HS-27A (cell line): ENCODE data around the gene VAMP1.
"Not testable (repeated sequence)": the region's sequence is repeated elsewhere in the genome, so short reads cannot be mapped to it uniquely, and the experiment has no call there.

Experiments used
- DNase-seq: peaks from one replicate; pipeline ENCODE4 v3.0.0-alpha.2; 2012; ENCODE audit warnings: low read depth, missing footprints

Gene VAMP1, protein sequence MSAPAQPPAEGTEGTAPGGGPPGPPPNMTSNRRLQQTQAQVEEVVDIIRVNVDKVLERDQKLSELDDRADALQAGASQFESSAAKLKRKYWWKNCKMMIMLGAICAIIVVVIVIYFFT

DNA sequence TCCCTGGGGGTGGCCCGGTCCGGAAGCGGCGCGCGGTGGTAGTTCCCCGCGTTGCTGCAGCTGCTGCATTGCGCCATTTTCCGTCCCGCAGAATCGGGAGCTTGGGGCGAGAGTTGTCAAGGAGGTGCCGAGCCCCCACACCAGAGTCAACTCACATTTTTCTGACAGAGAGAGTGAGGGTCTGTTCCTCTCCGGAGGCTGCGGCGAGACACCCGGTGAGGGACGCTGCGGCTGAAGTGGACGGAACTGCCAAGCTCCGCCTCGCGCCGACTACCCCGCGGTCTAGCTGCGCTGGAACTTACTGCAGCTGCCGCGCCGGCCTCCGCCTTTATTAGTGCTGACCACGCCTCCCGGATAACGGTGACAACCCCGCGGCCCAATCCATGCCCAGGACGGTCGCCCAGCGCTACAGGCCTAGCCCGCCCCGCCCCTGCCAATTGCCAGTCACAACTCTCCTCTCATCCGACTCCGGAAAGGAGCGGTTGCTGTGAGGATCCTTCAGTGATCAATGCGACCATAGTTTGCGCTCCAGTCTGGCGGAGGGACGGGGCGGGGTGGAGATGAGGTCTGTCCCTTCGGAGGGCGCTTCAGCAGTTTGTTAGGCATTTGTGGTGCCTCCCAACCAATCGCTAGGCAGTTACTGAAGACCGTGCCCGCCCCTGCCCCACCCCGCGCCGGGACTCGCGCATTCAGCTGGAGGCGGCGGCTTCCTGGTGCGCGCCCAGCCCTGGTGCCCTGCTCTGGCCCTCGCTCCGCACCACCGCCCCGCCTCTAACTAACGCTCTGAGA lies at the start of gene VAMP1:
Gene VAMP1, minus strand, starts transcription at position 303 of the 789 bp plus-strand sequence. Its CDS starts 146 bp downstream, at position 157.
- peak; percentile 96 for DNase-seq

DNA sequence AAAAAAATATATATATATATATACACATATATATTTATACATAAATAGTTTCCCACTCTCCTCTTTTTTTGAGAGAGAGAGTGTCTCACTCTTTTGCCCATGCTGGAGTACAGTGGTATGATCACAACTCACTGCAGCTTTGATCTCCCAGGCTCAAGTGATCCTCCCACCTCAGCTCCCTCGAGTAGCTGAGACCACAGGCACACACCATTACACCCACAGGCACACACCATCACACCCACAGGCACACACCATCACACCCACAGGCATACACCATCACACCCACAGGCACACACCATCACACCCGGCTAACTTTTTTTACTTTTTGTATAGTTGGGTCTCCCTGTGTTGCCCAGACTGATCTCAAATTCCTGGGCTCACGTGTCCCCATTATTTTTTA lies 49.7 kb upstream of the VAMP1 start:
- no peak for DNase-seq

- DNase-seq, result no peak
Measured at GRCh38 chr12:6508087-6508486, 37.6 kb upstream of the VAMP1 start.

DNA sequence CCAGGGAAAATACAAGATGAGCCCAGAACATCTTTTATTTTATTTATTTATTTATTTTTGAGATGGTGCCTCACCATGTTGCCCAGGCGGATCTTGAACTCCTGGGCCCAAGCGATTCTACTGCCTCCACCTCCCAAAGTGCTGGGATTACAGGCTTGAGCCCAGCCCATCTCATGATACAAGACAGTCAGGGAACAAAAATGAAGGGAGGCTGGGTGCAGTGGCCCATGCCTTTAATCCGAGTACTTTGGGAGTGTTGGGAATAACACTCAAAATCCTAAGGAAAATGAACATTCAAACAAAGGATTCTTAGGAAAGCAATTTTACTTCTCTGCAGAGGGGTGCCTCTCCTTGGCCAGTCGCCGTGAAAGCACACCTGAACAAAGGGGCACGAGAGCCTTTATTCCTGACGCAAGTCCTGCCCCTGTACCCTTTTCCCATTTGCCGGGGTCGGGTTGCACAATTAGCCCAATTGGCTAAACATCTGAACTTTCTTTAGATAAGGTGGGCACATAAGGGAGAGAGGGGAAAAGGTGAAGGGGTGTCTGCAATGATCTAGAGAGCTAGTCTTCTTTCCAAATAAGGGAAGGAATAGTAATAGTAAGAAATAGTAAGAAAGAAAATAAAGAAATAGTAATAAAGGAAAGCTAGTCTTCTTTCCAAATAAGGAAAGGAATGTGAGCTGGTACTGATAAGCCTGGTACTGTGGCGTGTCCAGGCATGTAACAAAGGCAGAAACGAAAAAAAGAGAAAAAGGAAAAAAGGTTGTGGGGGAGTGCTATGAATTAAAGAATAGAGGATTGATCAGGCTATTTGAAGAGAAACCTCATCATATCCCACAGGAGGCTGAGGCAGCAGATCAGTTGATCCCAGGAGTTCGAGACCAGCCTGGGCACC lies 36.9 kb upstream of the VAMP1 start:
- DNase-seq, result no peak

DNA sequence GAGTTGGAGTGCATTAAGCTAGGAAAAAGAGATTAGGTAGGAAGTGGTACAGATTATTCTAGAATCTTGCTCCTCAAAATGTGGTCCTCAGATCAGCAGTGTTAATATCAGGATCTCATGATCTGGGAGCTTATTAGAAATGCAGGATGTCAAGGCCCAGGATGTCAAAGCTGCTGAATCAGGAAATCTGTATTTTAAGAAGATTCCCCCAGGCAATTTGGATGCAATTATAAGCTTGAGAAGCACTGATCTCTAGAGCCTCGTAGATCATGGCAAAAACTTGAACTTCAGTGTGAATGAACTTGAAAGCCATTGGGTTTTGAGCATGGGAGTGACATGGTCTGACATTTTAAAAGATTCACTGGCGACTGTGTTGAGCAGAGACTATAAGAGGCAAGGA lies 30.0 kb upstream of the VAMP1 start:
- DNase-seq, result no peak

- DNase-seq, result not testable (repeated sequence)
Measured at GRCh38 chr12:6497291-6497690, 26.8 kb upstream of the VAMP1 start.

DNA sequence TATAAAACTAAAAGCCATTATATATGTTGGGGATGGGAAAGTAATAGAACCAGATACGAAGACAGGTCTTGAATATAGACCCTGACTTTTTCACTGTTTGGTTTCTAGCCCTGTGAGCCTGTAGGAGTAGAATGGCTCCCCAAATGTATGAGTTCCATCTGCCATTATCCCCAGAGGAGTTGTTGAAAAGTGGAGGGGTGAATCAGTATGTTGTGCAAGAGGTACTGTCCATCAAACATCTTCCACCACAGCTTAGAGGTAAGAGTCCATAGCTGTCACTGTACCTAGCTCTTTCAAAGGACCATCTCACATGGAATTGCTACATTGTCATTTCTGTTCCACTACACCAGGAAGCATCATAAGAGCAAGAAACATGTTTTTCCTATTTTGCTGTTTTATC lies 24.5 kb upstream of the VAMP1 start:
- no peak for DNase-seq

DNA sequence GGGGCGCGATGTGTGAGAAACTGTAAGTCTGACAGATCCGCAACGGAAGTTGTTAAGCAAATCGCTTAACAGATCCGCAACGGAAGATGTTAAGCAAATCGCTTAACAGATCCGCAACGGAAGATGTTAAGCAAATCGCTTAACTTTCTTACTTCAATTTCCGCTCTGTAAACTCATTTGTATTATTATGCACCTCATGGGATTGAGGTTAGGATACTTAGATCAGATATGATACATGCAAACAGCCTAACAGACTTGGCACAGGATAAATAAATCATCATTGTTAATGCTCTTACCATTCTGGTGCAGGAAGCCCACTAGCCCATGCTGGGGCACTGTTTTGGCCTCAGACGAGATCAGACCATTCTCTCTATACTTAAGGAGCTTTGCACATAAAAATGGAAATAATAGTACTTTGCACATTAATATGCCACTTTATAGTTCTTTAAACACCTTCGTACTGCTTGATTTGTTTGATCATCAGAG lies 23.8 kb upstream of the VAMP1 start:
- no peak for DNase-seq

DNA sequence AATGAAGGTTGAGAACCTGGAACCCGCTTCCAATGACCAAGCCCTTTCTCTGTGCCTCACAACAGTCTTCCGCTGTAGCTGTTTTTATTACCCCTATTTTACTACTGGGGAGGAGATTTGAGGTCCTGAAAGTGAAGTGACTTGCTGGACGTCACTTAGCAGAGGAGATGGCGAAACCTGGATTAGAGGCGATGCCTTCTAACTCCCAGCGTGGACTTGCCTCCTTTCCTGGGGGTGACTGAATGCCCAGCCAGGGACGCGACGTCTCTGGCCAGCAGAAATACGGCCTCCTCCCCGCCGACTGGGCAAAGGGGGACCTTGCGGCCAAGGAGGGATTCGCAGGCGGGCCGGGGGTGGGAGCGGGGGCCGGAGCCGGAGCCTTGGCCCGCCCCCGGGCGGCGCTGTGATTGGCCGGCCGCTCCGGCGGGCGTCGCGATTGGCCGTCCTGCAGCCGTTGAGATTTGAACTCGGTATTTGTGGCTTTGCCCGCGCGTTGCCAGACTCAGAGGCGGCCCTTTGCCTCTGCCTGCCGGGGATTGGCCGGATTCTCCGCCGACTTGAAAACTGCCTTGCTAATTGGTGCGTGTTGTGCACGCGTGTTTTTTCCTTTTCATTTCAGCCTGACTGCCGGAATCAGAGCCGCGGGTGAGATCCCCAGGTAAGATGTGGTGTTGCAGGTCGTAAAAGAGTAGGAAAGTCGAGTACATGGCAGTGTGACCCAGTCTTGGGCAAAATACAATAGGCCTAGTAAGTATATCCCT lies 23.2 kb upstream of the VAMP1 start, which contains the start of gene NCAPD2:
Gene NCAPD2, plus strand, starts transcription at position 606 of the 761 bp plus-strand sequence. CDS start 997 bp downstream, outside the sequence.
- DNase-seq, result peak; percentile 96

DNA sequence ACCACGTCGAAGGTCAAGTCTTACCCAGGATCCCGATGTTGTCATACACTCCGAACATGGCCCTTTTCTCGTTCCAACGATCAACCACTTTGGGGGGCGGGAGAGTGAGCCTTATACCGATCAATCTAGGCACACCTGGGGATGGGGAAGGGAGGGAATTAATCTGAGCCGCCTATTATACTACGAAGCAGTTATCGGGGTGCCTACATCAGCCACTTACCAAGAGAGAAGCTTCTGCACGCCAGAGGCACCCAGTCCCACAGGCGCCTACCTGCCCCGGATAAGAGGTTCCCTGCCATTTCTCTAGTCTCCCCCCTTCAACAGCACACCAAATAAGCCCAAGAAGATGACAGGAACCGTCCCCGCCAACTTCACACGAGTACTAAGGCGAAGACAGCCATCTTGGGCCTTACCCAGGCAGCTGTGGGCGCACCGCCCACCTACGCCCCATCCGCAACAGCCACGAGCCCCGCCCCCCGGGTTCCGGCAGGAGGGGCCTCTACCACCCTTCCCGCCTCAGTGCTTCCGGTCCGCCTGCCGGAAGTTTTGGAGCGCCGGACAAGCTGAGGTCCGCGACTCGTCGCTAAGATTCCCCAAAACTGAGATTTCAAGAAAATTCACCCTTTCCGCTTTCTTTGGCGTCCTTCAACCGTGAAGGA lies 22.5 kb upstream of the VAMP1 start, which contains the start of gene MRPL51:
Gene MRPL51, minus strand, starts transcription at position 425 of the 659 bp plus-strand sequence. Its CDS starts 126 bp downstream, at position 299.
- peak; percentile 87 for DNase-seq

GRCh38 chr12:6490673-6491072 lies 20.2 kb upstream of the VAMP1 start:
- not testable (repeated sequence) for DNase-seq

GRCh38 chr12:6489449-6489848 lies 19.0 kb upstream of the VAMP1 start:
- no peak for DNase-seq

- DNase-seq, result no peak
Measured at GRCh38 chr12:6488240-6488639, 17.8 kb upstream of the VAMP1 start.

GRCh38 chr12:6478416-6478815 lies 7.9 kb upstream of the VAMP1 start:
- no peak for DNase-seq

GRCh38 chr12:6477601-6478377 lies 7.3 kb upstream of the VAMP1 start:
- not testable (repeated sequence) for DNase-seq

DNA sequence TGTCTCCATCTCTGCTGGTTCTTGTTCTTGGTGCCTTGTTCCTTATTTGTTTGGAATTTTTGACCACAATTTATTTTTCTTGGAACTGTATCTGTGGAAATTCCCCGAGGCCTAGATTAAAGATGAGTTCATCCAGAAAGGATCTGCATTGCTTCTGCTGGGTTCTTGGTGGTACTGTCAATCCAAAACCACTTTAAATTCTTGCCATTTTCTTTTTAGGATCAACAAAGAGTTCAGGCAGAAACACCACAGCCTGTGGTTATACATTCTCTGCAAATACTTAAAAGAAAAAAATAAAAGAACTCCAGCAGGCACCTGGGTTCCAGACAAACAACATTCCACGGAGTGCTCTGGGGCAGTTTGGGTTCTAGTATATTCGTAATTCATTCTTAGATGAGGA lies 6.0 kb upstream of the VAMP1 start:
- no peak for DNase-seq

- not testable (repeated sequence) for DNase-seq
Measured at GRCh38 chr12:6475233-6475975, 4.9 kb upstream of the VAMP1 start.

GRCh38 chr12:6472491-6472890 lies 2.0 kb upstream of the VAMP1 start:
- no peak for DNase-seq

DNA sequence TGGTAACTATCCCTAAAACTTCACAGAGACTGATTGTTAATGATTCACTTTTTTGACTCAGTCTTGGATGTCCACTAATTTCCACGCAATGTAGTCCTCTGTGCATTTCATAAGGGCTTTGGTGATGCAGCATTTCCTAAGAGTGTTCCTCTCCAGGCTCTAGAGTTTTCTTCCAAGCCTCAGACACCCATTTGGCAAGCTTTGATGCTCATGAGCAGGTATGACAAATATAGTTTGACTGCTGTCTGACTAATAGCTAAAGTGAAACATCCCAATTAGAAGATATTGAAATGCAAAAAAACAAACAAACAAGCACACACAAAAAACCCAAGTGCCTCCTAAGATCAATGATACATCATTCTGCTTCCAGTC lies 1.5 kb upstream of the VAMP1 start:
- no peak for DNase-seq
